ENCODE data around the gene AS3MT.

AS3MT gene

DNA sequence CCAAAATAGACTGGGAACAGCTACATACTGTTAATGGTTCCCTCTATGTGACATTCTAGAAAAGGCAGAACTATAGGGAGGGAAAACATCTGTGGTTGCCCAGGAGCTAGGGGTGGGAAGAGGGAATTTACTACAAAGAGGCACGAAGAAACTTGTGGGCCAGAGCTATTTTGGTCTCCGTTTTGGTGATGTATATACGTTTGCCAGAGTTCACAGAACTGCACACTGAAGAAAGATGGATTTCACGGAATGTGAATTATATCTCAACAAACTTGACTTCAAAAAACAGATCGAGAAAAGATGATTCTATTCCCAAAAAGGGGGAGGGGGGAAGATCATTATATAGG, 386 bp upstream of the AS3MT start:
- TF ChIP-seq, protein P1, sequence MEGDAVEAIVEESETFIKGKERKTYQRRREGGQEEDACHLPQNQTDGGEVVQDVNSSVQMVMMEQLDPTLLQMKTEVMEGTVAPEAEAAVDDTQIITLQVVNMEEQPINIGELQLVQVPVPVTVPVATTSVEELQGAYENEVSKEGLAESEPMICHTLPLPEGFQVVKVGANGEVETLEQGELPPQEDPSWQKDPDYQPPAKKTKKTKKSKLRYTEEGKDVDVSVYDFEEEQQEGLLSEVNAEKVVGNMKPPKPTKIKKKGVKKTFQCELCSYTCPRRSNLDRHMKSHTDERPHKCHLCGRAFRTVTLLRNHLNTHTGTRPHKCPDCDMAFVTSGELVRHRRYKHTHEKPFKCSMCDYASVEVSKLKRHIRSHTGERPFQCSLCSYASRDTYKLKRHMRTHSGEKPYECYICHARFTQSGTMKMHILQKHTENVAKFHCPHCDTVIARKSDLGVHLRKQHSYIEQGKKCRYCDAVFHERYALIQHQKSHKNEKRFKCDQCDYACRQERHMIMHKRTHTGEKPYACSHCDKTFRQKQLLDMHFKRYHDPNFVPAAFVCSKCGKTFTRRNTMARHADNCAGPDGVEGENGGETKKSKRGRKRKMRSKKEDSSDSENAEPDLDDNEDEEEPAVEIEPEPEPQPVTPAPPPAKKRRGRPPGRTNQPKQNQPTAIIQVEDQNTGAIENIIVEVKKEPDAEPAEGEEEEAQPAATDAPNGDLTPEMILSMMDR (conservative IDR thresholded peaks at IDR 0.05; ENCODE audit: low read depth, low read length), result no peak
- H3K4me3 ChIP-seq (ENCODE audit: low read length), result peak overlapping the region; percentile 65
- DNase-seq (ENCODE audit: low read depth), result no peak

DNA sequence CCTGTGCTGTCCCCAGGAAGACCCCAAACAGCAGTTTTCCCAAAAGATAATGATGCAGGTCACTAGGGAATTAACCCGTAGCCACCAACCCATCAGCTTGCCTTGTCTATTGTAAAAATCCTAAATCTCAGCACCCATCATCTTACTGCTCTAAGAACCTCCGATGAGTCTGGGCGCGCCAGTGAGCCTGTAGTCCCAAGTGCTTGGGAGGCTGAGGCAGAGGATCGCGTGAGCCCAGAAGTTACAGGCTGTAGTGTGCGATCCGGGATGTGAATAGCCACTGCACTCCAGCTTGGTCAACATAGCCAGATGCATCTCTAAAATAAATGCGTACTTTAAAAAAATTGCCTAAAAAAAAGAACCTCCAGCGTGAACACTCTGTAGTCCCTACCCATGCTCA, 951 bp downstream of the AS3MT start:
- no peak for DNase-seq (ENCODE audit: low read depth)
- peak overlapping the region; percentile 65 for H3K4me3 ChIP-seq (ENCODE audit: low read length)
- TF ChIP-seq, protein P1 (conservative IDR thresholded peaks at IDR 0.05; ENCODE audit: low read depth, low read length), result no peak

- TF ChIP-seq, protein P1 (conservative IDR thresholded peaks at IDR 0.05; ENCODE audit: low read depth, low read length), result no peak
- no peak overlapping the region for H3K4me3 ChIP-seq (ENCODE audit: low read length)
- DNase-seq (ENCODE audit: low read depth), result no peak
Observed at GRCh38 chr10:102872163-102872562, 2.9 kb downstream of the AS3MT start.

DNA sequence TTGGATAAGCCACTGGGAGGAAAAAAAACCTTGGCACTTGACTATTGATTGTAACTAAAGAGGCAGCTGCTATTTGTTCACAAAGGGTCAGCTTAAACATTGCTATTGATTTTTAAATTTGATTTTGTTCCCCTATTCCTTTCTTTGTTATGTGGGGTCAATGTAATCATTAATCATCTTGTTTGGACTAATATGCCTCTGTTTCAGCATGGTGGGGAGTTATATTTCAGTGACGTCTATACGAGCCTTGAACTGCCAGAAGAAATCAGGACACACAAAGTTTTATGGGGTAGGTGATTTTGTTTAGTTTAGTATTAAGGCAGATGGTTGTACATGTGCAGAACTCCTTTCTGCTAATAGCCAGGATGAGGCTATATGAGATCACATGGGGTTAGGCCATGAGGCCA, 7.5 kb downstream of the AS3MT start:
- TF ChIP-seq, protein P1 (conservative IDR thresholded peaks at IDR 0.05; ENCODE audit: low read depth, low read length), result no peak
- no peak overlapping the region for H3K4me3 ChIP-seq (ENCODE audit: low read length)
- DNase-seq (ENCODE audit: low read depth), result no peak

DNA sequence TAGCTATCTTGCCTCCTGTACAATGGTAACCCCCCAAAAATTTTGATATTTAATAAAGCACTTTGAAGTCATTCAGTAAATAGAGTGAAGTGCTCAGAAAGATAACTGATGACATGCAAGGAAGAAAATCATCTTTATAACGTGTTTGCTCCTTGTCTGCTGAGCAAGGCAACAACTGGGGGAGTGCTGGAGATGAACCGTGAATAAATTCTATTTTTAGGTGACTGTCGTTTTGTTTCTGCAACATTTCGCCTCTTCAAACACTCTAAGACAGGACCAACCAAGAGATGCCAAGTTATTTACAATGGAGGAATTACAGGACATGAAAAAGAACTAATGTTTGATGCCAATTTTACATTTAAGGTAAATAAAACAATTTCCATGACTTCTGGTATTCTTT, 9.4 kb downstream of the AS3MT start:
- no peak for DNase-seq (ENCODE audit: low read depth)

GRCh38 chr10:102880256-102880655, 11.0 kb downstream of the AS3MT start:
- DNase-seq (ENCODE audit: low read depth), result no peak
- TF ChIP-seq, protein P1 (conservative IDR thresholded peaks at IDR 0.05; ENCODE audit: low read depth, low read length), result no peak
- H3K4me3 ChIP-seq (ENCODE audit: low read length), result no peak overlapping the region

More for the DNA sequence above, 9.4 kb downstream of the AS3MT start:
- H3K4me3 ChIP-seq (ENCODE audit: low read length), result no peak overlapping the region
- TF ChIP-seq, protein P1 (conservative IDR thresholded peaks at IDR 0.05; ENCODE audit: low read depth, low read length), result no peak

GRCh38 chr10:102888048-102888447, 18.8 kb downstream of the AS3MT start:
- no peak overlapping the region for H3K4me3 ChIP-seq (ENCODE audit: low read length)
- TF ChIP-seq, protein P1 (conservative IDR thresholded peaks at IDR 0.05; ENCODE audit: low read depth, low read length), result no peak
- DNase-seq (ENCODE audit: low read depth), result no peak

All from retinal pigment epithelial cell (primary cell).